Lower leg skin (tissue), 3 donors: ENCODE results near the gene DCN.

Source experiments
- POLR2A ChIP-seq, 2 donors: fragments of 450-650 bp; IDR thresholded peaks; one replicate each; pipeline ENCODE4 v1.6.1; 2016 to 2017; ENCODE audit warnings: antibody characterized with exemption in 2 of 2, mild to moderate bottlenecking in 1 of 2, moderate library complexity in 1 of 2
- TF ChIP-seq, protein P1 (sequence below), 3 donors: fragments of 450-650 bp; IDR thresholded peaks; one replicate each; pipeline ENCODE4 v1.5.1; 2016; ENCODE audit warnings: antibody characterized with exemption in 3 of 3, mild to moderate bottlenecking in 3 of 3, moderate library complexity in 2 of 3

DNA sequence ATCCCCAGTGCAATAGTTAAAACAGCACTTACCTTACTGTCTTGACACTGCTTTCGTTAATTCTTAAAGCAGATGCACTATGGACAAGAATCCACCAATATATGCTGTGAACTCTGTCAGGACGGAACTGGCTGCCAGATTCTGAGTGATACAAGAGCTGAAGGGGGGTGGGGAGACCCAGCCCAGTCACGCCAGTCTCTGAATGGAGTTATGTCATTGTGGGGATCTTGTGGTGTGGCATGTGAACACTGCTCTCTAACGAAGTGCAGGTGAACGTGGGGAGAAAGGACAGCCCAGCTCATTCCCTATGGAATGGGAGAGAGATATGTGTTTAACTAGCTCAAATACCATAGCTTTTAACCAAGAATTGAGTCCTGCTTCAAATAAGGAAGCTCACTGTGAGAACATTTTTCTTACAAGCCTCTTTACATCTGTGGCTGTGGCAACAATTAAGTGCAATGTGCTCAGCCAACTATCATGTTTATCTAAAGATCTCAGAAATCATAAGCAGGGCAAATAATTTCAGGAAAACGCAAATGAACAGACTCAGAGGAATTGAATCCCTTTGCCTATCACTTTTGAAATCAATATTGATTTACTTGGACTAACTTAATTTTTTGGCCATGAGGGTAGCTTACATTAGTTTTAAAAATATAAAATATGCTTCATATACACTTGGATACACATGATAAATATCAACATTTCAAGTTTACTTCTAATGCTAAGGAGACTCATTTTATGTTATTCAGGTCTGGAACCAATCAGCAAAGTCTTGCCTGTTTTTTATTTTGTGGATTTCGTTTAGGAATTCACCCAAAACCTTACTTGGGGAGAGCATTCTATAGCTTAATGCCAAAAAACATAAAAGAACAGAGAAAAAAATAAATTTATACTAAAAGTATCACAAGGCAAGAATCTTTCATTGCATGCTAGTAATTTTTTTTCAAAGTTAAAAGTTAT, 71.0 kb downstream of the DCN start, which contains the start of gene LUM:
- TF ChIP-seq, protein P1, sequence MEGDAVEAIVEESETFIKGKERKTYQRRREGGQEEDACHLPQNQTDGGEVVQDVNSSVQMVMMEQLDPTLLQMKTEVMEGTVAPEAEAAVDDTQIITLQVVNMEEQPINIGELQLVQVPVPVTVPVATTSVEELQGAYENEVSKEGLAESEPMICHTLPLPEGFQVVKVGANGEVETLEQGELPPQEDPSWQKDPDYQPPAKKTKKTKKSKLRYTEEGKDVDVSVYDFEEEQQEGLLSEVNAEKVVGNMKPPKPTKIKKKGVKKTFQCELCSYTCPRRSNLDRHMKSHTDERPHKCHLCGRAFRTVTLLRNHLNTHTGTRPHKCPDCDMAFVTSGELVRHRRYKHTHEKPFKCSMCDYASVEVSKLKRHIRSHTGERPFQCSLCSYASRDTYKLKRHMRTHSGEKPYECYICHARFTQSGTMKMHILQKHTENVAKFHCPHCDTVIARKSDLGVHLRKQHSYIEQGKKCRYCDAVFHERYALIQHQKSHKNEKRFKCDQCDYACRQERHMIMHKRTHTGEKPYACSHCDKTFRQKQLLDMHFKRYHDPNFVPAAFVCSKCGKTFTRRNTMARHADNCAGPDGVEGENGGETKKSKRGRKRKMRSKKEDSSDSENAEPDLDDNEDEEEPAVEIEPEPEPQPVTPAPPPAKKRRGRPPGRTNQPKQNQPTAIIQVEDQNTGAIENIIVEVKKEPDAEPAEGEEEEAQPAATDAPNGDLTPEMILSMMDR (IDR thresholded peaks at IDR 0.05): no peak
- no peak for TF ChIP-seq POLR2A (IDR thresholded peaks at IDR 0.05)
